Measurements from ENCODE around the gene KNSTRN.

Gene KNSTRN

DNA sequence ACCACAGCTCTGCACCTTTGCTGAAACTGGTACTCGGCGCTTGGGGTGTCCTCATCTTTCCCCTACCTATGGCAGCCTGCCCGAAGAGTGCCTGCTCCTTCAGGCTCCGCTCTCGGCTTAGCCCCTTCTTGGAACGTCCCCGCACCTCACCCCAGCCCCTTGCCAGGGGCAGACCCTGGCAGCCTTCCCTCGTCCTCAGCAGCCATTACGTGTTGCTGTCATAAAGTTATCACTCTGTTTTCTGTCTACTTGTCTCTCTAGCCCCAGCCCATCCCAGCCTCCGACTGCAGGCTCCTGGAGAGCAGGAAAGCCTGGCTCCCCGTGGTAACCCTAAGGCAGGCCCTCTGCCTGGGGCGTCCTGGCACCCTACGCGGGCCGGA lies 53.2 kb downstream of the KNSTRN start:
- no peak for DNase-seq

DNA sequence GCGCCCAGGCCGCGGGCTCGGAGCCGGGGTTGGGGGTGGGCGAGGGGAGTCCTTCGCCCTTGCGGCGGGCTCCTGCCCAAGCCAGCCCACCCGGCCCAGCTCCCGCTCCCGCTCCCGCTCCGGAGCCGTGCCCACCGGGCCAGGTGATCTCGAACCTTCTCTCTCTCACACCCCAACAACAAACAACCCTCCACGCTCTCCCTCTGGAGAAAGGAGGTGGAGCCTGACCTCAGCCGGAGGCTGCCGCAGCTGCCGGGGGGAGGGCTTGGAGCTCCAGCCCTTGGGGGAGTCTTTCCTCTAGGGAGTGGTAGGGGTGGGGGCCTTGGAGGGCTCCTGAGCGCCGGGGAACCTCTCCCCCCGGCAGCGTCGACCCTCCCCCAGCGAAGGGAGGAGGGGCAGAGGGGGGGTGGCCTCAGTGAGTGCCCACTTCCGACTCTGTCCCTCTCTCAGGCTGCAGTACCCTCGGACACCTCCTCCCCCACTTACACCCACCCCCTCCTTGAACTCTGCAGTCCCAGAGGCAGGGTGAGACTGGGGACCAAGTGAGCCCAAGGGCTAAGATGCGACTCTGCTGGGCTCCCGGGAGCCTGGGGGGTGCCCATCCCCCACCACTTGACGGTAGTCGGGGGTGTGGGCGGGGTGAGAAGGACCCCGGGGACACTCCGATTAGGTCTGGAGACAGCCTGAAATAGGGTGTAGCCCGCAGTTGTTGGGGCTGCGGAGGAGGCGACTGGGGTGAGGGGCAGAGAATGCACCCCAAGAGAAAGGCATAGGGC lies 53.8 kb downstream of the KNSTRN start:
- DNase-seq = peak; percentile 53

DNA sequence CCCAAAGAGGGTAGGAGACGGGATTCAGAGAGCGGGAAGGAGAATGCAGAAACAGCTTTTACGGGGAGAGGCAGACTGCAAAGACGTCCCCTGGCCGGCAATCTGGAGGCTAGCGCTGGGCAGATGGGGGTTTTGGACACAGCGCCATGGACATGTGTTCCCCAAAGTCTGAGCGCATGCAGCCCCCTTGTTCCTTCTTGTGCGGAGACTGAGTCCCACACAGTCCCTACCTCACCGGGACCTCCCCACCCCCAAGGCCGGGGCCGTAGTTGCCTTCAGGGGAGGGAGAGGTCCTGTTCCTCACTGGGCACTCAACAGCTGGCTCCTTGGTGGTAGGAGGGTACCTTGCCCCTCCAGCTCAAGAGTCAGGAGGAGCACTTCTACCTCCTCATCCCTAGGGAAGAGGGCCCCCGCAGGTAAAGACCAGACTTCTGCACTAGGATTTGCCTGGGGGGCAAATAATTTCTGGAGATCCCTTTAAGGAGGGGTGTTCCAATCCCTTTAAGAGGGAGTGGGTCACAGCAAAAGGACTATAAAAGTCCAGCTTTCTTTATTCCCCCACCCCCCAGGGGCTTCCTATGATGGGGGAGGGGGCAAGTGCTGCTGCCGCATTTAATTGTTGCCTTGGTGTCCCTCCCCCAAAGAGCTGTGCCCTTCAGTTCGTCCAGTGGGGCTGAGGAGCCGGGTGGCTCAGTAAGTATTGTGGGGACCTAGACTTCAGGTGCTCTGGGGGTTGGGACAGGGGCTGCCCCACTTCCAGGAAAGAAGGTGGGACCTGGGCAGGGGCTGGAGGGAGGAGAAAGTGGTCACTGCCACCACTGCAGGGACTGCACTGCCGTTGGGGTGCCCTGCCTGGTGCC lies 54.6 kb downstream of the KNSTRN start:
- peak; percentile 44 for DNase-seq

DNA sequence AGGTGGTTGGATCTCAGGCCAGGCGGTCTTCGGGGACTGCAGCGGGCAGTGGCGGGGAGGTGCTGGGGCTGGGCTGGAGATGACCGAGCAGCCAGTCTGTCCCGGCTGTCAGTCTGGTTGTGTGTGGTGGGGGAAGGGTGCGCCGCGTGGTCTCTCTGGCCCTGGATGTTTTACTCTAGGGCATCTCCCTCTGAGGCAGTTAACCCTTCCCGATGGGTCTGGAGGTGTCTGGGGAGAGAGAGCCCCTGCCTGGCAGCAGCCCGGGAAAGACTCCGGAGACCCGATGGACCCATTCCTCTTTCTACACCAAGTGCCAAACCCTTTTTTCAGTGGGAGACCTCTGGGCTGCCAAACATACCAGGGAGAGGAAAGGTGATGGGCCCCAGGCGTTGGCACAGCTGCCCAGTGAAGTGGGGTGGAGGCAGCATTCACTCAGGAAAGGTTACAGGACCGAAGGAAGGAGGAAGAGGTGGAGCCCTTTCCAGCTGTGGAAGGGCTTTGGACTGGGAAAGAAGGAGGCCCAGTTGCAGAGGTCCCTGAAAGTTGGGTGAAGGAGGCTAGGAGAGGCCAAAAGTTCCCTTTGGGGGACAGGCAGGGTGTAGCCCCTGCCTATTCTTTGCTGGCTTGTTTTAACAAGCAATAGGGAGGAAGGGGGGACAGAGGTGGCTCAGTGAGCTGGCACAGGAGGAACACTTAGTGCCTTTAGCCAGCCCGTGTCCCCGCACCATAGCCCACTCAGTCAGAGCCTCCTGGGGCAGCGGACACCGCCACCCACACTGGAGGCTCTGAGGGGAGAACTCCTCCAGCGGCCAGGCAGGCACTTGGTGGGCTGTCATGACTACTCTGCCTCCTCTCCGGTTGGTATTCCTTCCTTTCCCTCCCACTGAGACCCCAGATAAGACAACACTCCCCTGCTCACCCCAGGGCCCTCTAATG lies 55.5 kb downstream of the KNSTRN start:
- DNase-seq = no peak

DNA sequence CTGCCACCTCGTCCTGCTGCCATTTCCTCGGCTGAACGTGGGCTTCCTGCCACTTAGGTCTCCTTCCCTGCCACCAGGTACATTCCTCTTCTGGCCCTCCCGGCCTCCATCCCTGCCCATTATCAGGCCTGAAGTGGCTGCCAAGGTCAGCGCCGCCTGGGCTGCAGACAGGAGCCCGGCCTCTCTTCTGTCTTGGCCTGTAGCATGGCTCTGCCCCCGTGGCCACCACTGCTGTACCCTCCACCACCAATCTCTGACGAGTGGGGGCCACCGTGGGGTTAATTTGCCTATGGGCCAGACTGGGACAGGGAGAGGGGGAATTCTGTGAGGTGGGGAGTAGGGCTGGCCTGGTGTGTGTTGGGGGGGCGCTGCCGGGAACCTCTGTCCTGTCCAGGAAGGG lies 56.2 kb downstream of the KNSTRN start:
- DNase-seq = no peak

DNA sequence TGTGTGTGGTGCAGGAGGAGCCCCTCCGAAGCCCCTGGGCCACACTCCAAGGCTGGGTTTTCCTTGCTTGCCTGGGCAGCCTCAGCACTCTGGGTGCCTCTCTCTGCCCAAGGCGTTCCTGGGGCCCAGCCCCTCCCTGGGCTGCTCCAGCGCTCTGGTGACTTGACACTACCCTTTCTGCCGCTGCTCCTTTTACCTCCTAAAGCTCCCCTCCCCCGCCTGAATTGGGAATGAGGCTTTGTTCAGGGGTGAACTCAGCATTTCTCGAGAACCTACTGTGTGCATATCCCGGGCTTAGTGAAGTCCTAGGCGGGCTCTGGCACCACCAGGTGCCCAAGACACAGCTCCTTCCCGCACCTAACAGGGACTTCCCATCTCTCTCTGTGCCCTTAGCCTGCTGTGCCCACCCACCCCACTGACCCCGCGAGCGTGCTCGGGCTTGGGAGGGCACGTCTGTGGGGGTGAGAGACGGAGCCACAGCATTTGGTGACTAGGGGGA lies 57.0 kb downstream of the KNSTRN start:
- peak; percentile 56 for DNase-seq

DNA sequence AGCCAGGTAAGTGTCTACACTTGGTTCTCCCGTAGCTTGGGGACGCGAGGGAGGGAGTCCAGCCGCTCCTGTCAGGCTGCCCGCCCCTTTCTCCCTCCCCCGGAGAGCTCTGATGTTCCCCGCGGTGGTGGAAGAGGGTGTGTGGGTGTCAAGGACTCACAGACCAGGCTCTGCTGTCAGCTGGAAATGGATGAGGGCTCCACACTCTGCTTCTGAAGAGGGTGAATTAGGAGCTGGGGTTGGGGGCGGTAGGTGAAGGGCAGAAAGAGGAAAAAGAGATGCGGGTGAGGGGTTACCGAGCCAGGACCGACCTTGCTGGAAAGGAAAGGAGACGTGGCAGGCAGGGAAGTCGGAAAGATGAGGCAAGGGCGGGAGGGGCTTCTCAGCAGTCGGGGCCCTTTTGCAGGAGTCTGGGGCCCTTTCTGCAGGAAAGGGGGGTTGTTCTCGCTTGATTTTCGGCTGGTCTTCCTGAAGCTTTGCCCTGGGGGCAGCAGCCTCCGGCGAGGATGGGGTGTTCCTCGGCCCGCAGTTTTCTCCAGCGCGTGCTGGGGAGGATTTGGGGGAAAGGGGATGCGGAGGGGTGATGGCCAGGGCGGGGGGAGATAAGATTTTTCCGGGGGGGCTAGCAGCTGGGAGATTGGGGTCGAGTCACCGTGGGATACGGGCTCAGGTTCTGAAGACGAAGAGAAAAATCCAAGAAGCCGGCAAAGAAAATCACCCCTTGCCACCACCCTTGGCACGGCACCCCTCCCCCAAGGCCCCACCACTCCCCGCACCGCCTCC lies 57.6 kb downstream of the KNSTRN start:
- peak; percentile 68 for DNase-seq

DNA sequence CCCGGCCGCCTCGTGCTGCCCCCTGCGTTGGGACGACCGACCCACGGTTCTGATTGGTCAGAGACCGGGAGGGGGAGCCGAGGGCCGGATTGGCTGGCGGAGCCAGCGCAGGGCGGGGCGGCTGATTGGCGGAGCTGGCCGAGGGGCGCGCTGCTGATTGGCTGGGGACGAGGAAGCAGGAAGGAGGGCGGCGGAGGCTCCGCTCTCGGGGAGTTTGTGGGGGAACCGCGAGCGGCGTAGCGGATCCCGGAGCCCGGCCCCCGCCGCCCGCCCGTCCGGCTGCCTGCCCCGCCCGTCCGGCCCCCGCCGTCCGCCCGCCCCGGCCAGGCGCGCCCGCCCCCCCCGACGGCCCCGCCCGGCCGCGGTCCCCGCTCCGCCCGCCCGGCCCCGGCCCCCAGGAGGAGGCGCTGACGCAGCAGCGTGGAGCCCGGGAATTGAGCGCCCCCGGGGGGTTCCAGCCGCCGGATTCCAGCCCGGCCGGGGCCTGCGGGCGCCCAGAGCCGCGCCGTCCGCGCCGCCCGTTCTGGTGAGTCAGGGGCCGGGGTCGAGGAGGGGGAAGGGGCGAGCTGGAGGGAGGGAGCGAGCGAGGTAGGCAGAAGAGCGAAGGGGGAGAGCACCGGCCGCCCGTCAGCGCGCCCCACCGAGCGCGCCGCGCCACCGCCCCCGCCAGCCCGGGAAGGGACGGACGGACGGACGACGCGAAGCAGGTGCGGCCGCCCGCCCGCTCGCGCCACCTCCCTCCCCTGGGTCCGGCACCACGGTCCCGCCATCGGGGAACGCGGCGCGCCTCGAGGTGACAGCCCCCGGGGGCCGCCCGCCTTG lies 58.4 kb downstream of the KNSTRN start, which contains the start of gene BAHD1:
TSS of gene BAHD1 (plus strand) at position 211 of the 822 bp plus-strand sequence. CDS start 17,512 bp downstream, outside the sequence.
- peak; percentile 98 for DNase-seq

DNA sequence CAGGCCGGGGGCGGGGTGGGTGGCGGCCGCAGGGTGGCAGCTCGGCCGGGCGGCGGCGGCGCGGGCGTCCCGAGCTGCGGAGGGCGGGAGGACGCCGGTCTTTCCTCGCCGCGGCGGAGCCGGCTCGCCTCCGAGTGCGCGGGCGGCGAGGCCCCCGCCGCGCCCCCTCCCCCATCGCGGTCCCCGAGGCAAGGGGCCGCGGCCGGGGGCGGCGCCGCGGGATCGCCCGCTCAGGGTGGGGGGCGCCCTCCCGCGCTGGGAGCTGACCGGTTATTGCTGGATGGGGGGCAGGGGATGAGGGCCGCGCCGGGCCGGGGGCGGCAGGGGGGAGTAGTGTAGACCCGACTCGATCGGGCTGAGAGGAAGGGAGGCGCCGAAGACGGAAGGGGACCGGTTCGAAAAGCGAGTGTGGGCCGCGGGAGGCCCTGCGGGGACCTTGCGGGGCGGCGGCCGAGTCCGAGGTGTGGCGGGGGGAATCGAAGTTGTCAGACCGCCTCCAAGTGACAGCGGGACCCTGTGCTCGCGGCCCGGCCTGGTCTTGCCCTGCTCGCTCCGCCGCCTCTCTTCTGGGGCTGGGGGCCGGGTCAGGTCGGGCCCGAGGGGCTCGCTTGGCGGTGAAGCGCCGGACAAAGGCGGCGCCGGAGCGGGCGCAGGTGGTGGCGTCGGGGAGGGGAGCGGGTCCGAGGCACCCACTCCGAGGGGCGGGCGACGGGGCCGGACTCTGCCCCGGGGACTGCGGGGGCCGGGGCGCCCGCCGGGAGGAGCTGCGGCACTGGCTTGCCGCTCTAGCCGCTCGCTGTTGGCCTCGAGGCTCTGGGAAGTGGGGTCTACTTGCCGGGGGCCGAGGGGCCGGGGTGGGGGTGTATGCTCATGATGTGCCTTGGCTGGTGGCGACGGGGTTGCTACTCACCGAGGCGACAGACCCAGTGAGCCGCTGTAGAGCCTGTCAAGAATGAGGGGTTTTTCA lies 59.3 kb downstream of the KNSTRN start:
- DNase-seq = peak; percentile 46

DNA sequence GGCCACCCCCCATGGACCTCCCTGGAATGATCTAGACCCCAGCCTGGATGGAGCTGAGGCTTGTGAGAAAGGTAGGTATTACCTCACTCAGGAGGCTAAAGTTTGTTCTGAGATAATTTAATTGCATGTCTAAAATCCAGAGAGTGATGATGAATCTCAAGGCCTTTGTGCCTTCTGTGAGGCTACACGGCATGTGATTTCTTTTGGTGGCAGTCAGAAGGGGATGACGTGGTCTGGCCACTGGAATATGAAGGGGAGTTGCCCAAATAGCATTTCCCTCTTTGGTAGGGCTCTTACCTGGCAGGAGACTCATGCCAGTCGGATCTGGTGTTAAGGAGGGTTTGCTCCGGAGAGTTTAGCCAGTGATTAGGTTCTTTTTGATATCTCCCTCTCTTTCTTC lies 60.7 kb downstream of the KNSTRN start:
- no peak for DNase-seq

DNA sequence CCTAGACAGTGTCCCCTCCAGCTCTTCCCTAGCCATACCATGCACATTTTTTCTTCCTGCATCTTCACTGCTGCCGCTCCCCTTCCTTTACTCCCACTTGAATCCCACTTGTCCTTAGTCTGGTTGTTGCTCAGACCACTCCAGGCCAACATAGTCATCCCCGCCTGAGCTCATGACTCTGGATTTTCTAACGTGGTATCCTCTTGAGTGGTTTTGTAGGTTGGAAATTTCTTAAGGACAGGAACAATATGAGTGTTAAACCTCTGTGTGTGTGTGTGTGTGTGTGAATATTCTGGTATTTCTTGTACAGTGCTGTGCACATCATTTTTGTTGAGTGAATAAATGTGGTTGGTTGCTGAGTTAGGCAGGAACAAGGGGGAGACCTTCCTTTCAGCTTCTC lies 61.3 kb downstream of the KNSTRN start:
- DNase-seq = no peak

Data from NCI-H82 (cell line).